ENCODE results near the gene EFCC1.

GRCh38 chr3:129028866-129029265 lies 27.8 kb downstream of the EFCC1 start:
- no peak for TF ChIP-seq CTCF (IDR thresholded peaks at IDR 0.05; ENCODE audit: poor library complexity)
- TF ChIP-seq EZH2 (IDR thresholded peaks at IDR 0.05; ENCODE audit: borderline replicate concordance), result no peak
- TF ChIP-seq EZH2phosphoT487 (IDR thresholded peaks at IDR 0.05; ENCODE audit: low read depth, severe bottlenecking, unreplicated experiment), result no peak
